Hair follicle dermal papilla cell (primary cell): ENCODE measurements around the gene UNC13B. TPM values are rescaled to one million over a fixed set of nuclear protein-coding genes. Genes with fewer than 3 reads are reported as not detected.

Experiments used
- total RNA-seq: library from RNA; depleted of rRNA; stranded (reverse); fragments of >200 nt; gene quantifications from 2 replicates; pipeline ENCODE4 v1.2.3, GENCODE V29; 2012

Gene UNC13B
- 29.1 and 29.2 TPM in 2 replicates for total RNA-seq

GRCh38 chr9:35161713-35162604 lies at the start of gene UNC13B:
UNC13B (plus strand) TSS chr9:35162009; CDS start chr9:35162284, 275 bp downstream.

GRCh38 chr9:35115680-35116538 lies 45.9 kb upstream of the UNC13B start, which contains the start of gene ATOSB:
ATOSB (minus strand) TSS chr9:35115862; CDS start chr9:35108274, 7,588 bp downstream.

Other genes with a start within 250 kb of the UNC13B start
- gene PHF24, start 203.7 kb upstream of the UNC13B start, total RNA-seq, result under 0.01 TPM in 2 replicates
- 16.9 and 19.7 TPM in 2 replicates for gene DNAJB5, start 172.3 kb upstream of the UNC13B start, total RNA-seq
- 305 and 331 TPM in 2 replicates for gene VCP, start 89.4 kb upstream of the UNC13B start, total RNA-seq
- 10.9 and 11.9 TPM in 2 replicates for gene FANCG, start 82.1 kb upstream of the UNC13B start, total RNA-seq
- 13.1 and 16.3 TPM in 2 replicates for gene PIGO, start 65.4 kb upstream of the UNC13B start, total RNA-seq
- gene STOML2, start 58.9 kb upstream of the UNC13B start, total RNA-seq, result 115 and 117 TPM in 2 replicates
- gene ATOSB, start 46.1 kb upstream of the UNC13B start, total RNA-seq, result 25.8 and 36.3 TPM in 2 replicates